ENCODE measurements around the gene EAPP.

GRCh38 chr14:34548472-34548981 lies 9.0 kb upstream of the EAPP start:
- TF ChIP-seq CTCF (conservative IDR thresholded peaks at IDR 0.05) (no peak), EZH2 (IDR thresholded peaks at IDR 0.05; ENCODE audit: low read depth) (no peak)

All from PC-9 (cell line).